Measurements from ENCODE around the gene CZIB.

GRCh38 chr1:53182716-53183094 is 37.7 kb downstream of the CZIB start:
- TF ChIP-seq, protein P1, sequence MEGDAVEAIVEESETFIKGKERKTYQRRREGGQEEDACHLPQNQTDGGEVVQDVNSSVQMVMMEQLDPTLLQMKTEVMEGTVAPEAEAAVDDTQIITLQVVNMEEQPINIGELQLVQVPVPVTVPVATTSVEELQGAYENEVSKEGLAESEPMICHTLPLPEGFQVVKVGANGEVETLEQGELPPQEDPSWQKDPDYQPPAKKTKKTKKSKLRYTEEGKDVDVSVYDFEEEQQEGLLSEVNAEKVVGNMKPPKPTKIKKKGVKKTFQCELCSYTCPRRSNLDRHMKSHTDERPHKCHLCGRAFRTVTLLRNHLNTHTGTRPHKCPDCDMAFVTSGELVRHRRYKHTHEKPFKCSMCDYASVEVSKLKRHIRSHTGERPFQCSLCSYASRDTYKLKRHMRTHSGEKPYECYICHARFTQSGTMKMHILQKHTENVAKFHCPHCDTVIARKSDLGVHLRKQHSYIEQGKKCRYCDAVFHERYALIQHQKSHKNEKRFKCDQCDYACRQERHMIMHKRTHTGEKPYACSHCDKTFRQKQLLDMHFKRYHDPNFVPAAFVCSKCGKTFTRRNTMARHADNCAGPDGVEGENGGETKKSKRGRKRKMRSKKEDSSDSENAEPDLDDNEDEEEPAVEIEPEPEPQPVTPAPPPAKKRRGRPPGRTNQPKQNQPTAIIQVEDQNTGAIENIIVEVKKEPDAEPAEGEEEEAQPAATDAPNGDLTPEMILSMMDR (conservative IDR thresholded peaks at IDR 0.05 in 1 of 2, IDR thresholded peaks at IDR 0.05 in 1 of 2; ENCODE audit: extremely low read depth in 1 of 2, insufficient read depth in 1 of 2, low read depth in 1 of 2, low read length in 2 of 2), result no peak
- TF ChIP-seq EZH2 (IDR thresholded peaks at IDR 0.05; ENCODE audit: borderline replicate concordance, low read length), result no peak

Measured in mammary epithelial cell (primary cell).